GM21717 (cell line): ENCODE results near the gene SDR9C7.
"Not testable (repeated sequence)": the region's sequence is repeated elsewhere in the genome, so short reads cannot be mapped to it uniquely, and the experiment has no call there.

Experiments
- ATAC-seq: cut with Tn5 transposase; IDR thresholded peaks from one replicate; pipeline ENCODE4 v1.9.1; 2021; ENCODE audit warnings: mild to moderate bottlenecking, moderate library complexity; ENCODE audit not compliant: unreplicated experiment

SDR9C7 gene

DNA sequence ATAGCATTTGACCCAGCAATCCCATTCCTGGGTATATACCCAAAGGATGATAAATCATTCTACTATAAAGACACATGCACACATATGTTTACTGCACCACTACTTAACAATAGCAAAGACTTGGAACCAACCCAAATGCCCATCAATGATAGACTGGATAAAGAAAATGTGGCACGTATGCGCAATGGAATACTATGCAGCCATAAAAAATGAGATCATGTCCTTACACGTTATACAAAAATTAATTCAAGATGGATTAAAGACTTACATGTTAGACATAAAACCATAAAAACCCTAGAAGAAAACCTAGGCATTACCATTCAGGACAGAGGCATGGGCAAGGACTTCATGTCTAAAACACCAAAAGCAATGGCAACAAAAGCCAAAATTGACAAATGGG, 16.1 kb downstream of the SDR9C7 start:
- ATAC-seq: not testable (repeated sequence)

DNA sequence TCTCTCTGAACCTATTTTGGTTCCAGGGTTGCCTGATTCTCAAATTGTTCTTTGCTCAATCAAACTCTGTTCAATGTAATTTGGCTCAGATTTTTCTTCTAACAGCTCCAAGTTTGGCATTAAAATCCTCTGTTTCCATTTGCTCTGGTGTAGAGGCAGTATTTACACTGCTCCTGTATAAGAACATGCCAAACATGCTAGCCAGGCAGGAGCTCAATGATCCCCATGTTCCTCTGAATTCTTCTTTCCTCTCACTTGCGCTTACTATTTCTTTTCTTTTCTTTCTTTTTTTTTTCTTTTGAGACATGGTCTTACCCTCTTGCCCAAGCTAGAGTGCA, 17.2 kb downstream of the SDR9C7 start:
- ATAC-seq: no peak

DNA sequence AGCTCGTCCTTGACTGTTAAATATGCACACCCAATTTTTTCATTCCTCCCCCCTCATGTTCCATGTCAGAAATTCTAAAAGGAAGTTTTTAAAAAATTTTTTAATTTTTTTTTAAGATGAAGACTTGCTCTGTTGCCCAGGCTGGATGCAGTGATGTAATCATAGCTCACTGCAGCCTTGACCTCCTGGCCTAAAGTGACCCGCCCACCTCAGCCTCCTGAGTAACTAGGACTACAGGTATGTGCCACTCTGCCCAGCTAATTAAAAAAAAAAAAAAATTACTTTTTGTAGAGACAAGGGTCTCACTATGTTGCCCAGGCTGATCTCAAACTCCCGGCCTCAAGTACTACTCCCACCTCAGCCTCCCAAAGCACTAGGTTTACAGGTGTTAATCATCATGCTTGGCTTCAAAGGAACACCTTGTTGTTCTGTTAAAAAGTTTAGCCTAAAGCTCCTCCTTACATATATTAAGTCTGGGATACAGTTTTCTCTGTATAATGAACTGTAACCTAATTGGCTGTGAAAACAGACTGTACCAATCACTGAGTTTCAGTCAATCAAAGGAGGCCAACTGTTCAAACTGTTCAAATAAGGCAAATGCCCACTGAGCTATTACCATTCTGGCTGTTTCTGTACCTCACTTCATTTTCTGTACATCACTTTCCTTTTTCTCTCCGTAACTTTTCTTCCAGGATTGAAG, 17.8 kb downstream of the SDR9C7 start:
- no peak for ATAC-seq

DNA sequence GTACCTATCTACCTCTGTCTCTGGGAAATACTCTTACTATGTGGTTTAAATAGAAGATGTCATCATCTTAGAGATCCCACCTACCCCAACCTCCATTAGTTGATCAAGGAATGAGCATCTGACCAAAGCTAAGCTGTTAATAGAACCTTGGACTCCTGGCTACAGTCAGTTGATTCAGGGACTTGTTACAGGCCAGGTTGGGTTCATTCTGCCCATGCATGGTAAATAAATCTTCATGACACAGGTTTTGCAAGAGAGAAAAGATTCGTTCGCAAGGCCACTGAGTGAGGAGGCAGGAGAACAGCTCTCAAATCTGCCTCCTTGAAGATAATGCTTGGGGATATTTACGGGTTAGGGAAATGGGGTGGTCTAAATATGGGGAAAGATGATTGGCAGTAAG, 19.5 kb downstream of the SDR9C7 start:
- ATAC-seq: no peak

DNA sequence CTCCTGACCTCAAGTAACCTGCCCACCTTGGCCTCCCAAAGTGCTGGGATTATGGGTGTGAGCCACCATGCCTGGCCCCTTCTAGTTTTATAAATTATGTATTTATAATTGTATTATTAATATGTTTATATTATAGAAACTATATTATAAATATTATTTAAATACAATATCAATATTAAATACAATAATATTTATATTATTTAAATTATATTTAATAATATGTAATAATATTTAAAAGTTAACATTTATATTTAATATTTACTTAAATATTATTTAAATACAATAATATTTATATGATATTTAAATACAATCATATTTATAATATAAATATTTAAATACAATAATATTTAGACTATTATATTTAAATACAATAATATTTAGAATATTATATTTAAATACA, 20.0 kb downstream of the SDR9C7 start:
- ATAC-seq: no peak

GRCh38 chr12:56909403-56909802, 24.8 kb downstream of the SDR9C7 start:
- ATAC-seq: not testable (repeated sequence)

DNA sequence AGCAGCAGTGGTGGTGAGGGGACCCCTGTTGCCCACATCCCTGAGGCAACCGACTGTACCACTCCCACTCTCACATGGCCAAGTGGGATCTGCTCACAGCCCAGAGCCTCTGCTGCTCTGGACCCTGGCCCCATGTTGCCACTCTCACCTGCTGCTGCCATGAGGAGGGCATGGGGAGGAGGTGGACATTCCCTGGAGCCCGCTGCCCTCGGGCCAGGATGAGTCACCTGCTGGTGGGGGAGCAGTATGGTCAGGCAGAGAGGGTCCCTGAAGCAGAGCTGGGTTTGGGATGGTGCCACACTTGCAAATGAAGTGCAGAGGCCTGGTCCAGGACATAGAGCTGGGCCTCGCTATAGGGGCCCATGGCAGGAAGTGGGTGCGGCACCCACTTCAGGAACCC, 26.1 kb downstream of the SDR9C7 start:
- no peak for ATAC-seq

DNA sequence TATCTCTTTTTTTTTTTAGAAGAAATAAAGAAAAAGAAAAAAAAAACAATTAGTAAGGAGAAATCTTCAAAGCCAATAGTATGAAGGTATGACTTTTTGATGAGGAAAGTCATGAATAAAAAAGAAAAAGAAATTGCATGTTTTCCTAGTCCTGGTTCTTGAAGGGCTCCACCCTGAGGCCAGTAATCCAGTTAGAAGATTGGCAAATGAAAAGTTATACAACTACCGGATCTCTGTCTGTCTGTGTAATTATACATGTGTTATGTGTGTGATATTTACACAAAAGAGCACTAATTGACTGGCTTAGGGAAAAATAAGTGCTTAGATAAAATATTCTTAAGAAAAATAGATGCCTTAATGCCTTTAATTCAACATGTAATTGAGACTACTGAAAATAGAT, 28.4 kb downstream of the SDR9C7 start:
- no peak for ATAC-seq

DNA sequence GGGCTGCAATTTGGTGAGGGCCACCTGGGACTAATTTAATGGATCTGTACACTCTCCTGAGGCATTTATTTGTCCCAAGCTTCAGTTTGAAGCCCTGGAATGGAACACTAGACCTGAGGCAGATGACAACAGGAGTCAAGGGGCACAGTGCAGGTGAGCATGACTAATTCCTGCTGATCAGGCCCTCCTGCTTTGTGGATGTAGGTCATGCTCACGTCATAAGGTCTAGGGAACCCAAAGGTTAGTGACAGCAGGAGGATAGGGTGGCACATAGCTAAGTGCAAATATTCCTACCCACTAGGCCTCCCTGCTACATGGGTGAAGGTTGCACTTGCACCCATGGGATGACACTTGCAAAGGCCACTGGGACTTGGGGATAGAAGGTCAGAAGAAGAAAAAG, 30.8 kb downstream of the SDR9C7 start:
- no peak for ATAC-seq

DNA sequence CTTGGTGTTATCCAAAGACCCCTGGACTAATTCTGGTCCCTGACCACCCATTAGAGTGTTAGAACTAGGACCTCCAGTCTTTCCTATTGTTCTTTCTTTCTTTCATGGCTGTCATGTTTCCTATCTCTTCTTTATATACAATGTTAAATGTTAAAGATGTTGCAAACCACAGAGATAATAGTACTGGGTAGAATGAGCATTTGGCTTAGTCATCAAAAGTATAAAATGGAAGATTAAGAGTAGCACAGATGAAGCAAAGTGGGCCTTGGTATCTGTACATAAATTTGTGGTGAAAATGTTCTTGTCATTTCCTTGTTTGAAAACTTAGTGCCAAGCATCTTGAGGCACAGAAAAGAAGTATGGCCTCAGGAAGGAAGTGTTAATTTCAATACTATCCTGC, 32.9 kb downstream of the SDR9C7 start:
- ATAC-seq: not testable (repeated sequence)

GRCh38 chr12:56900583-56900982, 33.6 kb downstream of the SDR9C7 start:
- no peak for ATAC-seq

GRCh38 chr12:56898938-56899337, 35.3 kb downstream of the SDR9C7 start:
- ATAC-seq: no peak

DNA sequence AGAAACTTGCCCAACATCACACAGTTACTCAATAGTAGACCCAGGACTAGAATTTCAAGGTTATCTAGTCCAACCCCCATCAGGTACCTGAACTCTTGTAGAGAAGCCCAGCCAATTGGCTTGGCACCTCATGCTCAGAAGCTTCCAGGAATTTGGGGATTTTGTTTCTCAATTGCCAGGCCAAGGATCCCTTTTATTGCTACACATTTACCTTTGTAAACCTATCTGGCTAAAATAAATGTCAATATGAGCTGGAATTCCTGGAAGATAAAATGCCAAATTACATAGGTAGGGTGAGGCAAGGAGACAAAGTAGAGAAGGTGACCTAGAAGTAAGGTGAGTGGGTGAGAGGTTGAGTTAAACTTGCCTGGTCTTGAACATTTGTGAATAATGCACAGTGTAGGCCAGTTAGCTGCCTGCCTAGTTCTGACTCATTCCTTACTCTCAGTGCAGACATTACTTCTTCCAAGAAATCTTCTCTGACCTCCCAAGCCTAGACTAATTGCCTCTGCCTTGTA, 36.3 kb downstream of the SDR9C7 start:
- no peak for ATAC-seq

- no peak for ATAC-seq
These were observed 38.1 kb downstream of the SDR9C7 start for GRCh38 chr12:56896082-56896481.

GRCh38 chr12:56894698-56895368, 39.4 kb downstream of the SDR9C7 start:
- no peak for ATAC-seq

DNA sequence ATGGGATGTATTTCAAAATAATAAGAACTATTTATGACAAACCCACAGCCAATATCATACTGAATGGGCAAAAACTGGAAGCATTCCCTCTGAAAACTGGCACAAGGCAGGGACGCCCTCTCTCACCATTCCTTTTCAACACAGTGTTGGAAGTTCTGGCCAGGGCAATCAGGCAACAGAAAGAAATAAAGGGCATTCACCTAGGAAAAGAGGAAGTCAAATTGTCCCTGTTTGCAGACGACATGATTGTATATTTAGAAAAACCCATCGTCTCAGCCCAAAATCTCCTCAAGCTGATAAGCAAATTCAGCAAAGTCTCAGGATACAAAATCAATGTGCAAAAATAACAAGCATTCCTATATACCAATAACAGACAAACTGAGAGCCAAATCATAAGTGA, 42.3 kb downstream of the SDR9C7 start:
- not testable (repeated sequence) for ATAC-seq

DNA sequence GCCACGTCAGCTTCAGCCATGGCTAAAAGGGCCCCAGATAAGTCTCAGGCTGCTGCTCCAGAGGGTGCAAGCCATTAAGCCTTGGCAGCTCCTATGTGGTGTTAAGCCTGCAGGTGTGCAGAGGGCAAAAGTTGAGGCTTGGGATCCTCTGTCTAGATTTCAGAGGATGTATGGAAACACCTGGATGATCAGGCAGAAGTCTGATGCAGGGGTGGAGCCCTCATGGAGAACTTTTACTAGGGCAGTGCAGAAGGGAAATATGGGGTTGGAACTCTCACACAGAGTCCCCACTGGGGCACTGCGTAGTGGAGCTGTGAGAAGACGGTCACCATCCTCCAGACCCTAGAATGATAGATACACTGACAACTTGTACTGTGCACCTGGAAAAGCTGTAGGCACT, 47.9 kb downstream of the SDR9C7 start:
- ATAC-seq: no peak

DNA sequence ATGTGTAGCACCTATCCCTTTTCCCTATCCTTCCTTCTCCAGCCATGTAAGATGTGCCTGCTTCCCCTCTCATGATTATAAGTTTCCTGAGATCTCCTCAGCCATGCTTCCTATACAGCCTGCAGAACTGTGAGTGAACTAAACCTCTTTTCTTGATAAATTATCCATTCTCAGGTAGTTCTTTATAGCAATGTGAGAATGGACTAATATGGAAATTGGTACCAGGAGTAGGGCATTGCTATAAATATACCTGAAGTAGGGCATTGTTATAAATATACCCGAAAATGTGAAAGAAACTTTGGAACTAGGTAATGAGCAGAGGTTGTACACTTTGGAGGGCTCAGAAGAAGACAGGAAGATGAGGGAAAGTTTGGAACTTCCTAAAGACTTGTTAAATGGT, 48.9 kb downstream of the SDR9C7 start:
- ATAC-seq: no peak

GRCh38 chr12:56884421-56884820, 49.8 kb downstream of the SDR9C7 start:
- no peak for ATAC-seq

DNA sequence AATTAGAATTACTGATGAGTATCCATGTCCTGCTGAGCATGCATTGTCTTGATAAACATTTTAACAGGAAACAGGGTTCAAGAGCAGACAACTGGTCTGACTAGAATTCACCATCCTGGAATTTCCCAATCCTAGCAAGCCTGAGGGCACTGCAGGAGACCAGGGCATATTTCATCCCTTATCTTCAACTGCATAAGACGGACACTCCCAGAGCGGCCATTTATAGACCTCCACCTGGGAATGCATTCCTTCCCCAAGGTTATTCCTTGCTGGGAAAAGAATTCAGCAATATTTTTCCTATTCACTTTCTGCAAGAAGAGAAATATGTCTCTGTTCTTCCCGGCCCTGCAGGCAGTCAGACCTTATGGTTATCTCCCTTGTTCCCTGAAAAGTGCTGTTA, 51.8 kb downstream of the SDR9C7 start:
- not testable (repeated sequence) for ATAC-seq

- no peak for ATAC-seq
These were observed 53.8 kb downstream of the SDR9C7 start for GRCh38 chr12:56880125-56880992.
